Activated CD4-positive, alpha-beta T cell treated with anti-CD3 and anti-CD28 coated beads for 36 hours (primary cell): ENCODE results near the gene MAT1A. TPM values are rescaled to one million over a fixed set of nuclear protein-coding genes. Genes with fewer than 3 reads are reported as not detected.

ENCODE experiments used
- ATAC-seq: fragments of 200-7000 bp; cut with Tn5 transposase; one replicate; pipeline ENCODE4 v1.10.0; 2021; ENCODE audit warnings: mild to moderate bottlenecking, moderate library complexity
- CTCF ChIA-PET: fragments of 350-600 bp; sonication (Branson Sonifier 250); formaldehyde crosslinking; loops from one replicate; lab custom pipeline; 2021; ENCODE audit warnings: antibody characterized with exemption; lab: Charles Lee
- POLR2A ChIA-PET: fragments of 350-600 bp; sonication (Branson Sonifier 250); formaldehyde crosslinking; loops from one replicate; lab custom pipeline; 2021; ENCODE audit warnings: antibody characterized with exemption, inconsistent platforms; lab: Charles Lee
- DNase-seq: peaks from one replicate; pipeline ENCODE4 v3.0.0-alpha.2; 2020
- H3K27ac Mint-ChIP-seq: one replicate; pipeline ENCODE4 v1.8.0; 2021; ENCODE audit warnings: mixed read lengths
- H3K27me3 Mint-ChIP-seq: one replicate; pipeline ENCODE4 v1.8.0; 2021; ENCODE audit warnings: mixed read lengths
- H3K36me3 Mint-ChIP-seq: one replicate; pipeline ENCODE4 v1.8.0; 2021; ENCODE audit warnings: low read depth, mixed read lengths
- H3K4me1 Mint-ChIP-seq: one replicate; pipeline ENCODE4 v1.8.0; 2021; ENCODE audit warnings: mixed read lengths
- H3K4me3 Mint-ChIP-seq: one replicate; pipeline ENCODE4 v1.8.0; 2021; ENCODE audit warnings: mild to moderate bottlenecking, moderate library complexity, mixed read lengths
- H3K9me3 Mint-ChIP-seq: one replicate; pipeline ENCODE4 v1.8.0; 2021; ENCODE audit warnings: low read depth, mixed read lengths
- intact Hi-C, 2 experiments: fragments of 100-400 bp; cut with DNase I in 1 of 2; cut with micrococcal nuclease in 1 of 2; formaldehyde crosslinking; loops; one replicate each; pipeline versions ENCODE4 v1.14.2 to v1.15.1; 2022 to 2024; cut with DNase I, micrococcal nuclease
- total RNA-seq, 2 experiments: library from RNA; stranded (reverse); gene quantifications; one replicate each; pipeline ENCODE4 v1.2.3, GENCODE V29; 2021

Gene MAT1A
- total RNA-seq, 2 experiments from 2014 or later, result not detected

GRCh38 chr10:80281784-80282765, 7.4 kb downstream of the MAT1A start:
- Mint-ChIP-seq H3K27me3 (peaks cover 5% of the 10 kb centered on the region), H3K4me1 (no peaks in the 10 kb centered on the region), H3K9me3 (no peaks in the 10 kb centered on the region), H3K27ac (no peak overlapping the region), H3K36me3 (no peaks in the 10 kb centered on the region), H3K4me3 (no peak overlapping the region)
- DNase-seq (no peak), ATAC-seq (no peak)
- POLR2A ChIA-PET, result no interaction called here
- CTCF ChIA-PET, result interaction anchor here (1.4 kb wide), 1 partner anchor 14 kb away, joined by 3 read pairs; no protein-coding TSS in a partner anchor
- intact Hi-C loops, result no loop called here

GRCh38 chr10:80281292-80281691, 8.2 kb downstream of the MAT1A start:
- Mint-ChIP-seq H3K9me3 (no peaks in the 10 kb centered on the region), H3K4me1 (no peaks in the 10 kb centered on the region), H3K27ac (no peak overlapping the region), H3K4me3 (no peak overlapping the region), H3K36me3 (no peaks in the 10 kb centered on the region), H3K27me3 (peaks cover 3% of the 10 kb centered on the region)
- no peak for DNase-seq
- intact Hi-C loops, result no loop called here
- ATAC-seq, result no peak
- CTCF ChIA-PET, result no interaction called here
- POLR2A ChIA-PET, result no interaction called here

DNA sequence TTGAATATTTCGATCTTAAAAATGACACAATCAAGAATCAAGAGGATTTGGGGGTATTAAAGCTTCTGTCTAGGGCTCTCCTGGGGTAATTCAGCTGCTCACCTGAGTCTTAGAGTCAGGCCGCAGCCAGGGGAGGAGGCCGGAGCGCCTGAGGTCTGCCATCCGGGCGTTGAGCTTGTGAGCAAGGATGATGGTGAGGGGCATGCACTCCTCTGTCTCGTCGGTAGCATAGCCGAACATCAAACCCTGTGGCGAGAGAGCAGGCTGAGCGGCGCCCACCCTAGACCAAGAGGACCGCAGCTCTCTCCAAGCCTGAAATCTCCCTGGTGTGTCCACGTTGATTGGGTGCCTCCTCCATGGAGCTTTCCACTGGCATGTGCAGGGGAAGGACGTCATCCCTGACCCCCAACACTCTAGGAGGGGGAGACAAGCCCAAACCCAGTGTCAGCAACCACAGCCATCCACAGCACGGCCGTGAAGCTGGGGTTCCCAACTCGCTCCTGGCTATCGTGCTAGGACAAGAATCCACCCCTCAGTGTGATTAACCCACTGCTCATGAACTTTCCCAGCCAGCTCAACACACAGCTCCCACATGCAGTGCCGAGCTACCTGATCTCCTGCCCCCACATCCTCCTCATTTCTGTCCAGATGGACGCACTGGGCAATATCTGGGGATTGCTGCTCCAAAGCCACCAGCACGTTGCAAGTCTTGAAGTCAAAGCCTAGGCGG, 9.2 kb downstream of the MAT1A start:
- Mint-ChIP-seq H3K4me1 (no peaks in the 10 kb centered on the region), H3K27ac (no peak overlapping the region), H3K27me3 (no peaks in the 10 kb centered on the region), H3K9me3 (no peaks in the 10 kb centered on the region), H3K36me3 (no peaks in the 10 kb centered on the region), H3K4me3 (no peak overlapping the region)
- no peak for DNase-seq
- ATAC-seq, result no peak
- ChIA-PET POLR2A (no interaction called here), CTCF (interaction anchor here (0.6 kb wide), 1 partner anchor 12 kb away, joined by 4 read pairs; no protein-coding TSS in a partner anchor)
- intact Hi-C loops, result no loop called here

GRCh38 chr10:80279146-80279545, 10.3 kb downstream of the MAT1A start:
- no peaks in the 10 kb centered on the region for H3K4me1 Mint-ChIP-seq
- intact Hi-C loops, result no loop called here
- no peak overlapping the region for H3K27ac Mint-ChIP-seq
- H3K4me3 Mint-ChIP-seq, result no peak overlapping the region
- POLR2A ChIA-PET, result no interaction called here
- H3K27me3 Mint-ChIP-seq, result no peaks in the 10 kb centered on the region
- DNase-seq (no peak), ATAC-seq (no peak)
- CTCF ChIA-PET, result no interaction called here
- H3K36me3 Mint-ChIP-seq, result no peaks in the 10 kb centered on the region
- no peaks in the 10 kb centered on the region for H3K9me3 Mint-ChIP-seq

- ChIA-PET CTCF (no interaction called here), POLR2A (no interaction called here)
- Mint-ChIP-seq H3K27ac (no peak overlapping the region), H3K36me3 (no peaks in the 10 kb centered on the region), H3K27me3 (no peaks in the 10 kb centered on the region), H3K4me1 (no peaks in the 10 kb centered on the region), H3K9me3 (no peaks in the 10 kb centered on the region), H3K4me3 (no peak overlapping the region)
- no peak for ATAC-seq
- DNase-seq, result no peak
- intact Hi-C loops, result no loop called here
These were observed 11.0 kb downstream of the MAT1A start for GRCh38 chr10:80278480-80278879.

DNA sequence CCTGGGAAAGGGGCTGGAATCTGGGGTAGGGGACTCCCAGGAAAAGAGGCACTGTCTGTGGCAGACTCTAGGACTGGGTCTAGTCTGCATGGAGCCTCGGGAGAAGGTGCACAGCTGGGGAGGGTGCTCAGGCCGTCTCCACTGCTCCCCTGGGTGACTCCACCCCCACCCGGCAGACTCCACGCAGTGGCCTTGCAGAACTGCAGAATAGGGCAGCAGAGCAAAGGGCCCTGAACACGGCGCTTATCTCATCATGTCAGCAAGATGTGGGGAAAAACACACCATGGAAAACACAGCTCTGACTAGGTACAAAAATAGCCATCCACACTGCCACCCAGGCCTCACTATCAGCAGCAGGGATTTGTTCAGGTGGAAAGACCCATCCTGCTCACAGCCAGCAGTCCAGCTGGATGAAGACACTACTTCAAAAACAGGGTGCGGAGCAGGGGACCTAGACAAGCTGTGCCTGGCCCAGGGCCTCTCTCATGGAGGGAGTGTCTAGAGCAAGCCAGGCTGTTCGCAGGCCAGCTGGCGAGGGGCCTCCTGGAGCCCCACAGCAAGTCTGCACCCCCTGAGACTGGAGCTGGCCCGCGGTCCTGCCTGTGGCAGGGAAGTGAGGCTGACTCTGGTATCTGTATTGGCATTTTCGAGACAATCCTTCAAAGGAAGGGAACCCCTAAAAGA, 11.7 kb downstream of the MAT1A start:
- Mint-ChIP-seq H3K27ac (no peak overlapping the region), H3K36me3 (no peaks in the 10 kb centered on the region), H3K4me3 (no peak overlapping the region), H3K4me1 (no peaks in the 10 kb centered on the region), H3K9me3 (no peaks in the 10 kb centered on the region), H3K27me3 (no peaks in the 10 kb centered on the region)
- POLR2A ChIA-PET, result no interaction called here
- ATAC-seq, result no peak
- CTCF ChIA-PET, result no interaction called here
- intact Hi-C loops, result no loop called here
- no peak for DNase-seq

DNA sequence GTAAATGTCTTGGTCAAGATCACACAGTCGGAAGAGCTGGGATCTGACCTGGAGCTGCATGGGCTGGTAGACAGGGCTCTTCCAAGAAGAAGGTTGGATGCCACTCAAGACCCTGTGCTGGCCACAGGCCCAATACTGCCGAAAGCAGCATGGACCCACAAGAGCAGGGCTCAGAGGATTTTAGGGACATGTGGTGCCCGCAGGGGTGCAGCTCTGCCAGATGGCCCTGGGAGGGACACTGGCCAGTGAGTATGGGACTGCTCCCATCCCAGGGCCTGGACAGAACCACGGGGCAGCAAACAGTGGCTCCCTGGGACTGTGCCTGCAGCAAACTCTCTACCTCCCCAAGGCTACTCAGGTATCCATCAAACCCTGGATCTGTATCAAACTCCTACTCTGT, 12.4 kb downstream of the MAT1A start:
- intact Hi-C loops, result no loop called here
- POLR2A ChIA-PET, result no interaction called here
- no peak for ATAC-seq
- Mint-ChIP-seq H3K27me3 (no peaks in the 10 kb centered on the region), H3K36me3 (no peaks in the 10 kb centered on the region), H3K4me1 (no peaks in the 10 kb centered on the region), H3K27ac (no peak overlapping the region), H3K9me3 (no peaks in the 10 kb centered on the region), H3K4me3 (no peak overlapping the region)
- CTCF ChIA-PET, result interaction anchor here (1.3 kb wide), 1 partner anchor 16 kb away, joined by 3 read pairs; no protein-coding TSS in a partner anchor
- no peak for DNase-seq

DNA sequence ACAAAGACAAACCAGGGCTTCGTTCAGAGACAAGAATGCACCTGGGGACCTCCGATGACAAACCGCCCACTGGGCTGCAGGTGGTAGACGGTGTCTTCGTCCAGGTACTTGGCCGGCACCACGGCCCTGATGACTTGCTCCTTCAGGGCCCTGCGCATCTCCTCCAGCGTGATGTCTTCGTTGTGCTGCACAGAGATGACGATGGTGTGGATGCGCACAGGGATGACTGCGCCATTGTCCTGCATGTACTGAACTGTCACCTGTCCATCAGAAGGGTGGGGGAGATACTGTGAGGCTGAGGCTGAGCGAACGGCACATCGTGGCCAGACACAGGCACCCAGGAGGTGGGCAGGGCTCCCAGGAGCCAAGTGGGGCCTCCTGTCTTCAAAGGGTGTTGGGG, 13.1 kb downstream of the MAT1A start:
- ATAC-seq (no peak), DNase-seq (no peak)
- no peaks in the 10 kb centered on the region for H3K36me3 Mint-ChIP-seq
- H3K27ac Mint-ChIP-seq, result no peak overlapping the region
- no peaks in the 10 kb centered on the region for H3K27me3 Mint-ChIP-seq
- CTCF ChIA-PET, result interaction anchor here (1.3 kb wide), 1 partner anchor 15 kb away, joined by 3 read pairs; no protein-coding TSS in a partner anchor
- H3K9me3 Mint-ChIP-seq, result no peaks in the 10 kb centered on the region
- POLR2A ChIA-PET, result no interaction called here
- intact Hi-C loops, result no loop called here
- H3K4me1 Mint-ChIP-seq, result no peaks in the 10 kb centered on the region
- H3K4me3 Mint-ChIP-seq, result no peak overlapping the region

DNA sequence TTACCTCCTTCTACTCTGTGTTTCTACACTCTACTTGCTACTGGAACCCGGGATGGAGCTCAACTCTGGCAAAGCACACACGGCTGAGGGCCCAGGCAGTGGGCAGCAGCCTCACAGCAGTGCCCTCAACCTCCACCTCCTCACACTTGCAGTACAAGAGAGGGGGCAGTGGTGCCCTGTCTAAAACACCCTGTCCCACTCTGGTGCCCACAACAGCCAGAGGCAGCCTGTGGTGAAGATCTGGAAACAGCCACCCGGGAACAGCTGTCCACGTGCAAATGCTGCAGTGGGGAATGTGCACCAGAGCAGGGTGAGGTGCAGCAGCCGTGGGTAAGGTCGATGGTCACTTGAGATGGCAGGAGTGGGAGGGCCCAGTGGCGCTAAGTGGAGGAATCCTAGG, 13.7 kb downstream of the MAT1A start:
- CTCF ChIA-PET, result interaction anchor here (1.3 kb wide), 1 partner anchor 15 kb away, joined by 3 read pairs; no protein-coding TSS in a partner anchor
- Mint-ChIP-seq H3K36me3 (no peaks in the 10 kb centered on the region), H3K4me1 (no peaks in the 10 kb centered on the region), H3K27ac (no peak overlapping the region), H3K4me3 (no peak overlapping the region), H3K9me3 (no peaks in the 10 kb centered on the region), H3K27me3 (no peaks in the 10 kb centered on the region)
- intact Hi-C loops, result no loop called here
- ATAC-seq, result no peak
- DNase-seq, result no peak
- POLR2A ChIA-PET, result no interaction called here

- Mint-ChIP-seq H3K4me3 (no peak overlapping the region), H3K27me3 (peaks cover 2% of the 10 kb centered on the region), H3K9me3 (no peaks in the 10 kb centered on the region), H3K4me1 (no peaks in the 10 kb centered on the region), H3K36me3 (no peaks in the 10 kb centered on the region), H3K27ac (no peak overlapping the region)
- no peak for ATAC-seq
- intact Hi-C loops, result no loop called here
- no peak for DNase-seq
- ChIA-PET CTCF (interaction anchor here (2.2 kb wide), 1 partner anchor 15 kb away, joined by 11 read pairs; no protein-coding TSS in a partner anchor), POLR2A (no interaction called here)
These were observed 14.3 kb downstream of the MAT1A start for GRCh38 chr10:80275135-80275498.

- intact Hi-C loops, result no loop called here
- H3K9me3 Mint-ChIP-seq, result no peaks in the 10 kb centered on the region
- H3K27ac Mint-ChIP-seq, result no peak overlapping the region
- H3K4me1 Mint-ChIP-seq, result no peaks in the 10 kb centered on the region
- H3K36me3 Mint-ChIP-seq, result no peaks in the 10 kb centered on the region
- ChIA-PET CTCF (interaction anchor here (2.2 kb wide), 1 partner anchor 14 kb away, joined by 11 read pairs; no protein-coding TSS in a partner anchor), POLR2A (no interaction called here)
- ATAC-seq (no peak), DNase-seq (no peak)
- no peak overlapping the region for H3K4me3 Mint-ChIP-seq
- H3K27me3 Mint-ChIP-seq, result peaks cover 2% of the 10 kb centered on the region
These were observed 14.9 kb downstream of the MAT1A start for GRCh38 chr10:80274396-80275134.
